ENCODE measurements around the gene MED17. TPM values are rescaled to one million over a fixed set of nuclear protein-coding genes. Genes with fewer than 3 reads are reported as not detected.
"Not testable (repeated sequence)": the region's sequence is repeated elsewhere in the genome, so short reads cannot be mapped to it uniquely, and the experiment has no call there.

MED17 gene
- polyA plus RNA-seq, 1 donor = 19.8 TPM

DNA sequence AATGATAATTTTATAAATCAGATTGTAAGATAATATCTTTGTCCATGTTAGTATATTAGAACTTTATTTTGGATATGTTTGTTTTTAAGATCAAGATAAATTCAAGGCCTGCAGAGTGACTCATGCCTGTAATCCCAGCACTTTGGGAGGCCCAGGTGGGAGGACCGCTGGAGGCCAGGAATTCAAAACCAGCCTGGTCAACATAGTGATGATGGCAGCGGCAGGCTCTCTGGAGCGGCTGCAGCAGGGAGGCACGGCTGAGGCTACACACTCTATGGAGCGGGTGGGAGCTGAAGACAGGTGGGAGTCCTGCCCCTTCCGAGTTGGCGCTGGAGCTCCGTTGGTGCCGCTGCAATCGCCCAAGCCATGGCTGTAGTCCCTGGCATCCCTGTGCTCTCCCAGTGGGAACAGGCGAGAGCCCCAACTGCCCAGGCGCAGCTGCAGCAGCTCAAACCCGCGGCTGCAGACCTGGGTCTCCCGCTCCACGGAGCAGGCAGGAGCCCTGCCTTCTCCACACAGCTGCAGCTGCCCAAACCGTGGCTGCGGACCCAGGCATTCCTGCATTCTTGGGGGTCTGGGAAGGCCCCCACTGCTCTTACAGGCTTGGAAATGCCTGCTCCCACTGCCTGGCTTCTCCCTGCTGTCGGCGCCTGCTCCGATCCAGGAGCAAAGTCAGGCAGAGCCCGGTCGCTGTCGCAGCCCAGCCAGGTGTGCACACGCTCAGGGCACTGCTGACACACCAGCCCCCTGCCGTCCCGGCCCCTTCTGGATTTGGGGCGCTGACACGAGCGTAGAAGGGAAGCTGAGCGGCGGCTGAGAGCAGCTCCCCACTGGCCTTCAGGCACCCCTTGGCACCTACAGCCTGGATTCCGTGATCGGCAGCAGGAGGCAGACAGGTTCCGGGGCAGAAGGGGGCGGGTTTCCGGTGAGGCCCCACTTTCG is 25.9 kb upstream of the MED17 start:
- DNase-seq (ENCODE audit: low read depth) = no peak

DNA sequence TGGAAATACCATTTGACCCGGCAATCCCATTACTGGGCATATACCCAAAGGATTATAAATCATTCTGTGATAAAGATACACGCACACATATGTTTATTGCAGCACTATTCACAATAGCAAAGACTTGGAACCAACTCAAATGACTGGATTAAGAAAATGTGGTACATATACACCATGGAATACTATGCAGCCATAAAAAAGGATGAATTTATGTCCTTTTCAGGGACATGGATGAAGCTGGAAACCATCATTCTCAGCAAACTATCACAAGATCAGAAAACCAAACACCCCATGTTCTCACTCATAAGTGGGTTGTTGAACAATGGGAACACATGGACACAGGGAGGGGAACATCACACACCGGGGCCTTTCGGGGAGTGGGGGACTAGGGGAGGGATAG is 25.0 kb upstream of the MED17 start:
- DNase-seq (ENCODE audit: low read depth) = not testable (repeated sequence)

DNA sequence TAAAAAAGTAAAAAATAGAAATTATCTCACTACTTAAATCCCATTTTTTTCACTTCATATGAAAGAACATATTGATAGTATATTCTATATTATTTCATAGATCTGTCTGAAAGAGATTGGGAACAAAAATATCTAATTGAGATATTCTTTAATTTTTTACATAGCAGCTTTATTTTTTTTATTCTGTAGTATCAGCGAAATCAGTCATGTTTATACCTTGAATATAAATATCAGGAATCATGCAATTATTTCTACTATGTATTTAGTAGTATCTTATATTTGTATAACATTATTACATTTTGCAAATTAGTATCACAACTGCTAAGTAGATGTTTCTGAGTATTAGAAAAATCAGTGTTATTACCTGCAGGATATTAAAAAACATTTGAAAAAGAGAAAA is 22.2 kb upstream of the MED17 start:
- no peak for DNase-seq (ENCODE audit: low read depth)

DNA sequence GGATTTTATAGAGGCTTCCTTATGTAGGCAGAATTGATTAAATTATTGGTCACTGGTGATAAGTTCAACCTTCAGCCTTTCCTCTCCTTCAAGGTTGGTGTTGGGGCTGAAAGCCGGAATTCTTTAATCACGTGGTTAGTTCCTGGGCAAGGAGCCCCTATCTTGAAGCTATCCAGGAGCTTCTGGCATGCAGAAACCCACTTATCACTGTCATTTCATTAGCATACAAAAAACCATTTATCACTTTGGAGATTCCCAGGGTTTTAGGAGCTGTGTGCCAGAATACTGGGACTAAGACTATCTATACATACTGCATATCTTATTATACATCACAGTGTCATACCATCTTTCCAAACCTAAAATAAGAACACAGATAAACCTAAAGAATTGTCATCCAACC is 18.5 kb upstream of the MED17 start:
- no peak for DNase-seq (ENCODE audit: low read depth)

DNA sequence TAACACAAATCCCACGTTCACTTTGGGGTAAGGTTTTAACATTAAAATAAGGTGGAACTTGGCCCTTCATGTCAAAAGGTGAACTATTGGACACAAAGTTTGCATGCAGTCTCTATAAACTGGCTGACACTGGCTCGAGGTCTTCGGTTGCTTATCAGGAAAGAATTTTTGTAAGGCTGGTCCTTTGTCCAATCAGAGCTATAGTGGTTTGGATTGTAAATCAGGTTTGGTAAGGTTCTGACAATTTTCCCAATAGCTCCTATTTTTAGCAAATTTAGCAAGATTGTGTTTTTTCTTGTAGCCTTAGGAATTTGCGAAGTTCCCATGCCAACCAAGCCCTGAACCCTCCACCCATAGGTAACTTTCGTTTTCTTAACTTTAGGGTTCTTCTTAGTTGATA is 17.6 kb upstream of the MED17 start:
- DNase-seq (ENCODE audit: low read depth) = no peak

DNA sequence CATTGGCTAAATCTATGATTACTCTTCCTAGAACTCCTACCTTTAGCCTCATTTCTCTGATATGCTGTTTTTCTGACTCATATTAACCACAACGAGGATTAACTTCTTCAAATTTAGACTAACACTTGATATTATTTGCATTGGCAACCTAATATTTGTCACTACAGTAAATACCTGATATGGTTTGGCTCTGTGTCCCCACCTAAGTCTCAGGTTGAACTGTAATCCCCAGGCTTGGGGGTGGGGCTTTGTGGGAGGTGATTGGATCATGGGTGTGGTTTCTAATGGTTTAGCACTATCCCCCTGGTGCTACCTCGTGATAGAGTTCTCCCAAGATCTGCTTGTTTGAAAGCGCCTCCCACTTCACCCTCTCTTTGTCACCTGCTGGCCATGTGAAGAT is 17.1 kb upstream of the MED17 start:
- no peak for DNase-seq (ENCODE audit: low read depth)

DNA sequence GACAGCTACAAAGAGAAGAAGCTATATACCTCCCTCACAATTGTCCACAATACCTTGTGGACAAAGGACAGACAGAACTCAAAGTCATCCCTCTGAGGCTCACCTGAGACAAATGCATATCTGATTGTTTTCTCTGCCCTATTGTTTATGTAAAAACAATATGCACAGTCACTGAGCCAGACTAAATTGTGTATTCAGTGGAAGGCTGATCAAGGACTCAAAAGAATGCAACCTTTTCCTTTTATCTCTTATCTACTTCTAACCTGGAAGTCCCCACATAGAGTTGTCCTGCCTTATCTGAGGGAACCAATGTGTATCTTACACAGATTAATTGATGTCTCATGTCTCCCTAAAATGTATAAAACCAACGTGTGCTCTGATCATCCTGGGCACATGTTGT is 13.9 kb upstream of the MED17 start:
- no peak for DNase-seq (ENCODE audit: low read depth)

DNA sequence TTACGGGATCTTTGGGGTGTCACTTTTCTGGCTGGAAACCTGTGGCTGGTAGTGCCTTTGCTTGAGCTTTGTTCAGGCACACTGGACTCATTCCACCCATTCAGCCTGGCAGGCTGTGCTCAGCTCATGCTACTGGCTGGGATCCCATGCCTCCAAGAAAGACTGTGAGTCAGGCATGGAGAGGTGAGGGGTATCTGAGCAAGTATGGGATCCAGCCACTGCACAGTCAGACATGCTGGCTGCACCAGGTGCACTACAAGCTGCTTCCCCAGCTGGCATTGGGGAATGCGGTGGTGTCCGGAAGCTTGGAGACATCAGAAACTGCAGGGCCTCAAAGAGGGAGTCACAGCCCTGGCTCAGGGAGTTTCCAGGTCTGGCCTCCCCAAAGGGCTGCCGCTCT is 12.0 kb upstream of the MED17 start:
- no peak for DNase-seq (ENCODE audit: low read depth)

DNA sequence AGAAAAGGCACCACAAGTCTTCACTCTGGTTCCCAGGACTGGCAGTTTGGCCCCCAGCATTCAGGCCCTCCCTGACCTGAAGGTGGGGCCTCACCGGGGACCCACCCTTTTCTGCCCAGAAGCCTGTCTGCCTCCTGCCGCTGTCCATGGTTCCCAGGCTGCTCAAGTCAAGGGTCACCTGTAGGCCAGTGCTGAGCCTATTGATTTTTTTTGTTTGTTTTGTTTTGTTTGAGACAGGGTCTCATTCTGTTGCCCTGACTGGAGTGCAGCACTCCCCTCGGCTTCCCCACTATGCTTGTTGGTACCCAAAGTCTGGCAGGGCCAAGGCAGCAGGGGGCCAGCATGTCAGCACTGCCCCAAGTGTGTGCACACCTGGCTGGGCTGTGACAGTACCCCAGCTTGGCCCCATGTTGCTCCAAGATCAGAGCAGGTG is 11.0 kb upstream of the MED17 start:
- DNase-seq (ENCODE audit: low read depth) = no peak

DNA sequence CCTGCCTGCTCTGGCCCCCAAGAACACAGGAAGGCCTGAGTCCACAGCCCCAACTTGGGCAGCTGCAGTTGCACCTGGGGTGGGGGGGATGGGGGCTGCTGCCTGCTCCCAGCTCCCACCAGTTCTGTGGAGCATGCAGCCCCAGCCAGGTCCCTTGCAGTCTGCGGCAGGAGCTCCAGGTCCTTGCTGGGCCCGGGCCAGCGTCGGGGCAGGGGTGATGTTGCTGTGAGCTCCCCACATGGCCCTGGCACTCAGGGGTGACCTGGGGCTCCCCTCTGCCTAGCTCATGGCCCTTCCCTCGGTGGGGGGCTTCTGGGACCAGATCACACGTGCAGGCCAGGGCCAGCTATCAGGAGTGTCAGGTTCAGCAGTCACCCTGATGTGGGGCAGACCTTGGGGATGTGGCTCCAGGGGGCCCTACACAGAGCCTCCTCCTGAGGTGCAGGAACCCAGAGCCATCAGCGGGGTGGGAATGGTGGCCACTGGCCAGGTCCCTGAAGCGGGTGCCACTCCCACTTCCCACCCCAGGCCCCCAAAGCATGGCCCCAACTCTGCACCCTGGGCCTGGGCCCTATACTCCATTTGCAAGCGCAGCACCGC is 10.4 kb upstream of the MED17 start:
- DNase-seq (ENCODE audit: low read depth) = no peak

DNA sequence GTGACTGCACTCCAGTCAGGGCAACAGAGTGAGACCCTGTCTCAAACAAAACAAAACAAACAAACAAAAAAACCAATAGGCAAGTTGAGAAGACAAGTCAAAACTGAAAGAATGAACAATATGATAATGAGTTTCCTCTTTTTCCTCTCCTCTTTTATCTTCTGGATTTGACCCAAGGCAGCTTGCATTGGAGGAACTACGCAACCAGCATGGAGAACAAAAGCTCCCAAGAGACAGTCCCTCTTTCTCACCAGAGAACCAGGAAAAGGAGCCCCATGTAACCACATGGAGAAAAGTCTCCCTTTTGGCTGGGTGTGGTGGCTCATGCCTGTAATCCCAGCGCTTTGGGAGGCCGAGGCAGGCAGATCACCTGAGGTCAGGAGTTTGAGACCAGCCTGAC is 9.5 kb upstream of the MED17 start:
- not testable (repeated sequence) for DNase-seq (ENCODE audit: low read depth)

DNA sequence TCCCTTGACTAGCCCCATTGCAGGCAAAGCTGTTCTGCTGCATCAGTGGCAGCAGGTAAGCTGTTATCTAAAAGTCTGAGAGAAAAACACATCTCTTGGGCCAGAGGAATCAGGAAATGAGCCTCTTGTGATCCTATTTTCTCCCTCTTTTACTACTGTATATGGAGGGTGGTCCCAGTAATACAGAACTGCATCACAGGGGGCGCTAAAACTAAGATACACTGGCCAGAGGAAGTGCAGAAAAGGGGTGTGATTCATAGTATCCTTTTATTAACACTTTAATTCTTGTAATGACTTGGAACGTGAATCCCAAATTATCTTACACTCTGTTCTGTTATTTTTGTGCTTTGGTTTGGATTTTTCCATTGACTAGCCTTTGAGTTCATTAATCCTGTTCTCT is 8.8 kb upstream of the MED17 start:
- DNase-seq (ENCODE audit: low read depth) = no peak

DNA sequence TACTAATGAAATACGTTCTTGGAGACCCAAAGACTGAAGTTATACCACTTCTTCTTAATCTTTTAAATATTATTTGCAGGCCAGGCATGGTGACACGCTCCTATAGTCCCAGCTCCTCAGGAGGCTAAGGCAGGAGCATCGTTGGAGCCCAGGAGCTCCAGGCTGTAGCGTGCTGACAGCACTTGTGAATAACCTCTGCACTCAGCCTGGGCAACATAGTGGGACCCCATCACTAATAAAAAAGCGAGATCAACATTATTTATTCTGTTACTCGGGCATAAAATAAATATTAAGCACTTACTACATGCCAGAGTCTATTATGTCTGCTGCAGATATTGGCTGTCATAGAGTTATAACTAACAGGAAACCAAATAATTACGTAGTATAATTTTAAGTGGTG is 720 bp upstream of the MED17 start:
- DNase-seq (ENCODE audit: low read depth) = no peak

DNA sequence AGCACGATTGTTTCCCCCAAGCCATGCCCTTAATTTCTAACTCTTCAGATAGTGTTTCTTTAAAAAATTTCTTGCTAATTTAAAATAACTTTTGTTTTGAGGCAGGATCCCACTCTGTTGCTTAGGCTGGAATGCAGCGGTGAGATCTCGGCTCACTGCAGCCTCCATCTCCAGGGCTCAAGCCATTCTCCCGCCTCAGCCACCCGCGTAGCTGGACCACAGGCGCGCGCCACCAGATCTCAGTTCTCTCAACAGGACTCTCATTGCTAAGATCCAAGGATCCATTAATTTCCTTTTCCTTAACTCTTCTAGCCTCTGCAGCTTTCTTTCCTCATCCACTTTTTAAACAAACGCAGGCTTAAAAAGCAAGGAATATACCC is 327 bp upstream of the MED17 start:
- DNase-seq (ENCODE audit: low read depth) = no peak

DNA sequence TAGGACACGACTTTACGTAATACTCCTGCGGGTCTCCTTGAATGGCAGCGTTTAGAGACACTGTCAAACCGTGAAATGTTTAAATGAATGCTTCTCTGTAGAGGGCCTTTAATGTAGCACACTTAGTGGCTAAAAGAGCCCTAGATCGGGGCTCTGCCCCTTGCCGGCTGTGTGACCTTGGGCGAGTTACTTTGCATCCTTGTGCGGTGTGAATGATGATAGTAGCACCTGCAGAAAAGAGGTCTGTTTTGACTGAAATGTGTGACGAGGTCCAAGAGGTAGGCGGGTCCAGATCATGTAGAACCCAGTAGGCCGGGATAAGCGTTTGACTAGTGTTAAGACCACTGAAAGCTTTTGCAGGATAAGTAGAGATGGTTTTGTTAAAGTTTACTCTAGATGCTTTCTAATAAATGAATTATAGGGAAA is 866 bp downstream of the MED17 start:
- no peak for DNase-seq (ENCODE audit: low read depth)

DNA sequence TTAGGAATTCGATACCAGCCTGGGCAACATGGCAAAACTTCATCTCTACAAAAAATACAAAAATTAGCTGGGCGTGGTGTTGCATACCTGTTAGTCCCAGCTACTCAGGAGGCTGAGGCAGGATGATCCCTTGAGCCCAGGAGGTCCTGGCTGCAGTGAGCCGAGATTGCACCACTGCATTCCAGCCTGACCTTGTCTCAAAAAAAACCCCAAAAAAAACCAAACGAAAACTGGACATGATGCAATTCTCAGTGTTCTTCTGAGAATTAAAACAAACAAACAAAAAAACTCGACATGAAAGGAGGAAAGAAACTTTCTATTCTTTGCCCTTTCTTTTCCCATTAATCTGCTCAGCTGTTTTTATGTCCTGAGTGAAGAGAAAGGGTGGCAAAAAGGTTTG is 7.4 kb downstream of the MED17 start:
- DNase-seq (ENCODE audit: low read depth) = no peak

DNA sequence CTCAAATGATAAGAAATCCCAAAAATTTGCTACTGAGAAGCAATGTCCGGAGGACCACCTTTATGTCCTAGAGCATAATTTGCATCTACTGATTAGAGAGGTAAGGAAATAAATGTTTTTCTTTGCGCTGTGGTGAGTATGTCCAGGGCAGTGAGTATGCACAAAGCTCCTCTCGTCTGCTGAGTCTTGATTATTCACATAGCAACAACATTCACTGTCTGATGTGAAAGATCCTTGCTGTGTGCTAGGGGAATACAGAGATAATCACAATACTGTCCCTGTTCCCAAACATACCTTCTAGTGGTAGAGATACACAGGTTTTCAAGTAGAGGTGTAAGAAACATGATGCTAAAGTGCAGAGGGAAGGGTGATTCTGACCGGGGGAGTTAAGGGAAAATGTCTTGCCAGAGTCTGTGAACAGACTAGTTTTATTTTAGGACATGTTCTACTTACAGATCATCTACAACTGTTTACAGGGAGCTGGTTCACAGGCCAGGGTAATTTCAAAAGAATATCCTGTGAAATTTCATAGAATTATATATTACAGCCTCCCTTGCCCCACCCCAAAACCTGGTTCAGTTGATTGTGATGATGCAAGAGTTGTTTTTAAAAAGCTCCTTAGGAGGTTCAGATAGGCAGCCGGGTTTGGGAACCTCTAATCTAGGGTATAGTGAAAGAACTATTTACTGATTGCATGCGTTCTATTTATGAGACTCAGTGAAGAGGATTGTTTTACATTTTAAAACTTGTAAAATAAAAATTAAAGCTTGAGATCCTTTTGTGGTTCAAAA is 12.6 kb downstream of the MED17 start:
- no peak for DNase-seq (ENCODE audit: low read depth)

DNA sequence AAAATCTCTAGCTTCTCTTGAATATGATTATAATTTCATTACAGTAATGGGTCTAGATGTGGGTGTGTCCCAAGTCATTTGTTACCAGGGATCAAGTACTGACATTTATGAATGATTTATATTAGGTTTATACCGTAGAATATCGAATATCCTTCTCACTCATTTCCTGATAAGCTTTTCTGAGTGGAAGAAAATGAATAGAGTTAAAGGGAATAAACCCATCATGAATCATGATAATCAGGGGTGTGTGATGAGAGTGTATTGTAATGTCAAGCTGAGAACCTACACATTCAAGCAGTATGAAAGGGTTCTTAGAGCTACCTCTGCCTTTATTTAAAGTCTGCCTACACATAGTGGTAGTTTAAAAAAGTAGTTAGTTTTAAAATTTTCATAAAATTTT is 17.3 kb downstream of the MED17 start:
- DNase-seq (ENCODE audit: low read depth) = no peak

DNA sequence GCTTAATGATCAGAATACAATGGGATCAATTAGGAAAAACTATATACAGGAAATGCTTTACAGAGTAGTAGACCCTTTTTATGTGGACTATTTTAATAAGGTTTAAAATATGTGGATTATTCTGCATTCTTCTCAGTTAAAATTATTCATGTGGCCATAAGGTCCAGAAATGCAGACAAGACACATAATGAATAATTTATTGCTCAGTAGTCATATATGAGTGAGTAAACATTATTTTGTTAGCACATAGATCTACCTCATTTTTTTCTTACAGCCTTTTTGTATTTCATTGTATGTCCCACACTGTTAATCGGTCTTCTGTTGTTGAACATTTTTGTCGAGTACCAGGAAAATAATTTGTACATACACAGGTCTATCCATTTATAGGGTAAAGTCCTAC is 20.8 kb downstream of the MED17 start:
- no peak for DNase-seq (ENCODE audit: low read depth)

DNA sequence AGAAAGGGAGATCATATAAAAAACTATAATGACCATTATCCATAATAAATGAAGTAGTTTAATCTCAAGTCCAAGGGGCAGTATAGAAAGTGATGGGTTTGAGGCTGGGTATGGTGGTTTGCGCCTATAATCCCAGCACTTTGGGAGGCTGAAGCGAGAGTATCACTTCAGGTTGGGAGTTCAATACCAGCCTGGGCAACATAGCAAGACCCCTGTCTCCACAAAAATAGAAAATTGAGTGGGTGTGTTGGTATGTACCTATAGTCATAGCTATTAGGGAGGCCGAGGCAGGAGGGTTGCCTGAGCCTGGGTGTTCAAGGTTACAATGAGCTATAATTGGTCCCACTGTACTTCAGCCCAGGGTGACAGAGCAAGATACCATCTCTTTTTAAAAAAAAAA is 23.9 kb downstream of the MED17 start:
- DNase-seq (ENCODE audit: low read depth) = no peak

DNA sequence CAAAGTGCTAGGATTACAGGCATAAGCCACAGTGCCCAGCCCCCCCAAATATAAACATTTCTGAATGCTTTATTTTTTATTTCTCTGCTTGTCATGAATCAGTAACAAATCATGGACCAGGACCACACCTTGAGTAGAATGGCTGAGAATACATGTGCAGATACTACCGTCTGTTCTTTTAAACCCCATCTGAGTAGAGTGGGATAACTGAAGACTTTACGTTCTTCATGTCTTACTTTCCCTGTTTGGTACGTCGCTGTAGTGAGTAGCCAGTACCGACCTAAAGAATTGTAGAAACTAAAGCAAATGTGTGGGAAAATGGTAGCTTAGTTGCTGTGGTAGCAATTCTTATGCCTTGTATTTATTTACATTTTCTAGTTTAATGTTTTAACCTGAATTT is 29.9 kb downstream of the MED17 start:
- DNase-seq (ENCODE audit: low read depth) = no peak

DNA sequence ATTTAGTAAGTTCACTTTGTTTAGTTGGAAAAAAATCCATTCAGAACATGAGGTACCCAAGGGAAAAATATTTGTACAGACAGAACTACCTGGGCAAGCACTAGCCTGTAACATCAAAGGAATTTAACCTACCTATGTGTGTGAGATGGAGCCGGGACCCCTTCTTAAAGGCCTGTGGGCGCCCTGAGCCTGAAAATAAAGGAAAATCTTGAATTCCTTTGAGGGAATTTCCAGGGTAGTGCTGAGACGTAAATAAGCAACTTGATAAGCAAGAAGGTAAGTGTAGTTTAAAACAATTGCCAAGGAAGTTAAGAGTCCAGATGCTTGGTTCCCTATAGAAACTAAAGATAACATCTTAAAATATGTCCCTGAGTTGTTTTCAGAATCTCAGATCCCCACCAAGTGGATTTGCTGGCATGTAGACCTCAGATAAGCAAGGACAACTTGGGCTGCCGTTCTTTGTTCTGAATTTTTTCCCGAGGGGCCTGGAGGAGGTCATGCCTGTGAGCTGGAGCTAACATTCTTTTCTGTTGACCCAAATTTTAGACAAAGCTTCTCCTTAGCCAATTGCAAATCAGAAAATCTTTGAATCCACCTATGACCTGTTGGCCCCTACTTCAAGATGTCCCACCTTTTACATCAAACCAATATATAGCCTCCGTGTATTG is 31.0 kb downstream of the MED17 start:
- DNase-seq (ENCODE audit: low read depth) = no peak
